ENCODE results near the gene CCDC9.
A peak's percentile ranks its signal among the peaks of the same experiment; 100 is the strongest.
"Not testable (repeated sequence)": the region's sequence is repeated elsewhere in the genome, so short reads cannot be mapped to it uniquely, and the experiment has no call there.

CCDC9 gene

DNA sequence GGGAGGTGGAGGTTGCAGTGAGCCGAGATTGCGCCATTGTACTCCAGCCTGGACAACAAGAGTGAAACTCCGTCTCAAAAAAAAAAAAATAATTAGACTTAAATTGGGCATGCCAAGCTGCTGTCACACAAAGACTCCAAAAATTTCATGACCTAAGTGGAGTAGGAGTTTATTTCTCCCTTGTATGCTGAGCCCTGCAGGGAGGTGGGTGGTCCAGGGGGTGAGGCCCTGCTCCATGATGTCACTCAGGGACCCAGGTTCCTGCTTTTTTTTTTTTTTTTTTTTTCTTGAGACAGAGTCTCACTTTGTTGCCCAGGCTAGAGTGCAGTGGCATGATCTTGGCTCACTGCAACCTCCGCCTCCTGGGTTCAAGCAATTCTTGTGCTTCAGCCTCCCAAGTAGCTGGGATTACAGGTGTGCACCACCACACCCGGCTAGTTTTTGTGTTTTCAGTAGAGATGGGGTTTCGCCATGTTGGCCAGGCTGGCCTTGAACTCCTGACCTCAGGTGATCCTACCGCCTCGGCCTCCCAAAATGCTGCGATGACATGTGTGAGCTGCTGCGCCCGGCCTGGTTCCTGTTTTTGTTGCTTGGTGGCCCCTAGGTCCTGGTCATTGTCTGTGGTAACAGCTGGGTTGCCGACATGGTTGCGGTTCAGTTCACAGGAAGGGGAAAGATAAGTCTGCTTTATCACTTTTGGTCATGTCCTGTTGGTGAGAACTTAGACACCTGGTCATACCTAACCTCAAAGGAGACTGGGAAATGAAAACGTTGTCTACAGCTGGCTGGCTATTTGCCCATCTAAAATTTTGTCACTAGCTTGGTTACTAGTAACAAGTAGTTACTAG is 5.8 kb downstream of the CCDC9 start:
- peak; percentile 85 for DNase-seq

DNA sequence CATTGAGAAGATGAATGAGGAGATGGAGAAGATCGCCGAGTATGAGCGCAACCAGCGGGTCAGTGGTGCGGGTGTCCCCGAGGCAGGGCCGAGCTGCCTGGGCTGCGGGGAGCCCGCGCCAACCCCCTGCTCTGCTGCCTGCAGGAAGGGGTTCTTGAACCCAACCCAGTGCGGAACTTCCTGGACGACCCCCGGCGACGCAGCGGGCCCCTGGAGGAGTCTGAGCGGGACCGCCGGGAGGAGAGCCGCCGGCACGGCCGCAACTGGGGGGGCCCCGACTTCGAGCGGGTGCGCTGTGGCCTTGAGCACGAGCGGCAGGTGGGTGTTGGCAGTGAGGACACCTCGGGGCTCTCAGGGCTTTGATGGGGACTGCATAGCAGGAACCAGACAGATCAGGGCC is 8.3 kb downstream of the CCDC9 start:
- no peak for DNase-seq

DNA sequence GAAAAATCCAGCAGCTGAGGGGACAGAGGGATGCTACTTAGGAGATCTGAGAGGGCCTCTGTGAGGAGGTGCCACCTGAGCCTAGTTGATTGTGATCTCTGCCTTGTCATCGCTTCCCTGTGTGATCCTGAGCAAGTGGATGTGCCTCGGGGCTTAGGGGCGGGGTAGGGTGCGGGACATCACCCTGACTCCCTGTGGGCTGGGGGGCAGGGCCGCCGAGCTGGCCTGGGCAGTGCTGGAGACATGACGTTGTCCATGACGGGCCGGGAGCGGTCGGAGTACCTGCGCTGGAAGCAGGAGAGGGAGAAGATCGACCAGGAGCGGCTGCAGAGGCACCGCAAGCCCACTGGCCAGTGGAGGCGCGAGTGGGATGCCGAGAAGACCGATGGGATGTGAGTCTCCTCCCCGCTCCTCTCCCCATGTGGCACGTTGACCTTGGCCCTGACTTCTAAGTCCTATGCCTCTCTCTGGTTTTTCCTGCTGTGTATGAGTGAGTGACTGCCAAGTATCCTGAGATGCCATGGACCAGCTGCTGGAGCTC is 10.1 kb downstream of the CCDC9 start:
- DNase-seq: no peak

DNA sequence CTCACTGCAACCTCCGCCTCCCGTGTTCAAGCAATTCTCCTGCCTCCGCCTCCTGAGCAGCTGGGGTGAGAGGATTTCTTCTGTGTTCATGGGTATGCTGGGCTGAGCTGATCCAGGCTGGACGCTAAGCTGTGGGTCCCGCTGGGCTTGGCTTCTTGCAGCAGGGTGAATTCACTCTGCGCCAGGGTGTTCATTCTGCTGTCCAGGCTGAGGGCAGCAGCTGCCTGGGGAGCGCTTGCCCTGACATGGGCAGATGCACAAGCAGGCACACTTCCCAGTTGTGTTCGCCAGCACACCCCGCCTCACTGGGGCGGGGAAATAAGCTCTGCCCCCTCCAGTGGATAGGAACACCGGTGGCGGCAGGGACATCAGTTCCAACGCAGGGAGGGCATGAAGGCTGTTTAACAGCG is 11.0 kb downstream of the CCDC9 start:
- DNase-seq: no peak

DNA sequence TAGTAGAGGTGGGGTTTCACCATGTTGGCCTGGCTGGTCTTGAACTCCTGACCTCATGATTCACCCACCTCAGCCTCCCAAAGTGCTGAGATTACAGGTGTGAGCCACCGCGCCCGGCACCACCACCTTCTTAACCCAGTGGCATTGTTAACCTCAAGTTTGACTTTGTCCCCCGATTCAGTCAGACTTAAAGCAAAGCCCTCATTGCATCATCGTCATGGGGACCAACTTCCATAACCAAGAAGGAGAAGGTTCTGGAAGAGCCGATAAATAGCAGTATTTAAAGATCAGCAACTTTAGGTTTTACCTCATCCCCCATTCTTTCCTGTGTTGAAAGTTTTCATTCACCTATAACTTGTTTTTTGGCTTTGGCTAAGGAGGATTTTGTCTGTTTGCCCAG is 11.7 kb downstream of the CCDC9 start:
- no peak for DNase-seq

DNA sequence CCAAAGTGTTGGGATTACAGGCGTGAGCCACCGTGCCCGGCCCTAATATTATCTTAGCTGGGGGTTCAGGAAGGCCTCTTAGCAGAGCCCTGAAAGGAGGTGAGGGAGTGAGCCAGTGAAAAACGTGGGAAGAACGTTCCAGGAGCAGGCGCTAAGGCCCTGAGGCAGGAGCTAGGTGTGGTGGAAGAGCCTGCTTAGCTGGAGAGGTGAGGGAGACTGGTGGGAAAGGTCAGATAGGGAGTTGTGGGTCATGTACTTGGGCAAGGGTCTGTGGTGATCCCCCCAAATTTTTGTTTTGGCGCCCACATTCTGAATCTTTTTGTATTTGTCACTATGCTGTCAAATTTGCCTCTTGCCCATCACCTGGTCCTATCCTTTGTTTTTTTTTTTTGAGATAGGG is 13.3 kb downstream of the CCDC9 start:
- DNase-seq: no peak

DNA sequence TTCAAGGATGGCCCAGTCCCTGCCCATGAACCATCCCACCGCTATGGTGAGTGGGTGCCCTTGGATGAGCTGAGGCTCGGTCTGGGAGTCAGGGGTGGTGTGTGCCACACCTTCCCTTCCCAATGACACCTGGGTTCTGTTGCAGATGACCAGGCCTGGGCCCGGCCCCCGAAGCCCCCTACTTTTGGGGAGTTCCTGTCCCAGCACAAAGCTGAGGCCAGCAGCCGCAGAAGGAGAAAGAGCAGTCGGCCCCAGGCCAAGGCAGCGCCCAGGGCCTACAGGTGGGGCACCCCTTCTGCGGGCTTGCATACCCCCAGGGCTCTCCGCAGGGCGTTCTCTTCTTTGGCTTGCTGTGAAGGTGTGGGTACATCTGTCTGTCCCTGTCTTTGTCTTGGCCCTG is 14.1 kb downstream of the CCDC9 start:
- no peak for DNase-seq

DNA sequence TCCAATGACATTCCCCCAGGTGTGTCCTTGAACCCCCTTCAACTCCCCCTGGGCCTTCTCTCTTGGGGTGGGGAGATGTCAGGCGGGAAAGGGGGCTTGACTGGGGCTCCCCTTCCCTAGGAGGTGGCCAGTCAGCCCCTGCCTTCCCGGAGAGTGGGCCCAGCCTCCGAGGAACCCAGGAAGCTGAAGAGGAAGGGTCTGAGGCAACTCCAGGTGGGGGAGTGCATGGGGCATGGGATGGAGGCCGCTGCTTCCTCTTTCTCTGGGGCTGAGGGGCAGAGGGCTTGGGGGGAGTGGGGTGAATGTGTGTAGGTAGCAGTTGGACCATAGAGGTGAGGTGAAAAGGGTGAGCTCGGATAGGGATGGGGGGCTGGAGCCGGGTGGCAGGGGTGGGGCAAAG is 15.6 kb downstream of the CCDC9 start:
- DNase-seq: no peak

DNA sequence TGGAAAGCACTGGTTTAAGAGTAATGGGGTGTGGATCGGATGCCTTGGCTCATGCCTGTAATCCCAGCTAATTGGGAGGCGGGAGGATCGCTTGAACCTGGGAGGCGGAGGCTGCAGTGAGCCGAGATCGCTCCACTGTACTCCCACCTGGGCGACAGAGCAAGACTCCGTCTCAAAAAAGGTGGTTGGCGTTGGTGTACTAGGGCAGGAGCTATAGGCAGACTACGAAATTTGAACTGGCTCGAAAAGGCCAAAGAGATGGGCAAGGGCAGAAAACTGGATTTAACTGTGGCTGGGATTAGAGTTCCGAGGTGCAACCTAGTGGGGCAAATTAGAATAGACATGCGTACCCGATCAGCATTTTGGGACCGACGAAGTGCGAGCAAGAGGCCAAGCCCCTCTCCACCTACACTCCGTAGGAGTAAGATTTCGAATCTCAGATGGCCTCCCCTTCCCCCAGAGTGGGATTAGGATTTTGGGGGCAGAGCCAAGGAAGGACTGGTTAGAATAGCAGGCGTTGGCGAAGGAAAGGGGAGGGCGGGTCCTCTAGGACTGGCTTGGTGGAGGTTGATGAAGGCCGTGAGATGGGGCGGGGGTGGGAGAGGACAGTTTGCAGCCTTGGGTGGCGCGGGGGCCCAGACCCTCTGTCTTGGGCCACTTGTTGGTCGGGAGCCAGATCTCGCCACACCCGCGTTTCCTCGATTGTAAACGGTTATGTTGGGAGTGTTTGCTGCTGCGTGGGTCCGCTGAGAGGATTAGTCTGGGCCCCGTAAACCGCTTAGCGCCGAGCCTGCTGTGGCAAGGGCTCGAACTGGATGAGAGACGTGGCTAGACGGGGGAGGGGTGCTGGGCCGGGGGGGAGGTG is 16.4 kb downstream of the CCDC9 start:
- peak; percentile 70 for DNase-seq

DNA sequence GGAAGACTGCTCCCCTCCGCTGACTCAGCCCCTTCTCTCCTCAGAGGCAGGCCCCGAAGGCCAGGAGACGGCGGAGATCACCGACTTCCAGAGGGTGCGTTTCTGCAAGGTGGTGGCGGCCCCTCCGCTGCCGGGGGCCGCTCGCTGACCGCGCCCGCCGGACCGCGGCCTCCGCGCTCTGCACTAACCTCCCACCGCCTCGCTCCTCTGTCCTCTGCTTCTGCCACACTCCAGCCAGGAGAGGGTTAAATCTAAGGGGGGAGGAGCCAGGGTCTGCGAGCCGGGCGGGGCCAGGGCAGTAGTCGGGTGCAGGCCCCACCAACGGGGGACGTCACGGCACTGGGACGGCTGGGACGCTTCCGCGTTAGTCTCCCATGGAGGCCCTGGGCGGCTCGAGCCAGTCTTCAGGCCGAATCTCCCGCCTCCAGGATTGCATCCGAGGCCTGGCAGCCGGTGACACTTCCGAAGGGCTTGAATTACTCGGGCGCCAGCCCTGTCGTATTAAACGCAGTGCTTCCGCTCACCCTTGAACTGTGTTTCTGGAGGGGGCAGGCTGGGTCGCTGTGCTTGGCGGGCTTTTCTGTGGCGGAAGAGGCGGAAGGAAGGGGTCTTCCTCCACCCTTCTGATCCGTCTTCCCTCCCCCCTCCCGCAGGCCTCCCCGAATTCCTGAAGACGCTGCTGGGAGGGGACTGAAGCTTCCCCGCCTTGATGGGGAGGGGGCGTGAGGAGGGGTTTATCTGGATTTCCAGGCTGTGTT is 17.2 kb downstream of the CCDC9 start:
- DNase-seq: peak; percentile 97

DNA sequence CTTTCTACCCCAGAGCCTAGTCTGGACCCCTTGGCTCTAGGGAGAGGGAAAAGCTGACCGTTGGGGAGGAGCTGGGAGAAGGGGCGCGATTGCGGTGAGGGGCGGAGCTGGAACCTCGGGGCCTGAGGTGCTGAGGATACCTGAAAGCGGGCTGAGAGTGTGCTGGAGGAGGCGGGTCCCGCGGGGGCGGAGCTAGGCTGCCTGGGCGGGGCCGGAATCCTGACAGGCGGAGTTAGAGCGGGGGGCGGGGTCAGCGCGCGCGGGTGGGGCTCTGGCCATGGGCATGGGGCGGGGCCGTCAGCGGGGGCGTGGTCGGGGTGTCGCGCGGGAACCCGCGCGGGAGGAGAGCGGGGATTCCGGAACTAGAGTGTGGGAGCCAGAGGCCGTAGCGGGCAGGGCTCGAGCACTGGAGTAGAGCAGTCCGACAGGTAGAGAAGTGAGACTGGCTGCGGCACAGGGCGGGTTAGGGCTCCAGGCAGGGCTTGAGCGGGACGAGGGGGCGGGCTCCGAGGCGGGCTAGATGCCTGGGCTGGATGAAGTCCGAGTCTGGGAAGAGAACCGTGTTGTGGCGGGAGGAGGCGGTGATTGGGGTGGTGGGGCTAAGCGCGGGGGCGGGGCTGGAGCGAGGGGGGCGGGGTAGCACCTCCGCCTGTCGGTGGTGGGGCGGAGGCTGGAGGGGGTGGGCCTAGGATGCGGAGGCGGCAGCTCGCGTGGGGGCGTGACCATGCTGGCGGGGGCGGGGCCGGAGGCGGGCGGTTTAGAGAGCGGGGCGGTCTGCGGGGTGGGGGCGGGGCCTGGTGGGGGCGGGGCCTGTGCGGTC is 18.0 kb downstream of the CCDC9 start, which contains the start of gene INAFM1:
TSS of gene INAFM1 (plus strand) at position 815 of the 820 bp plus-strand sequence. CDS start 35 bp downstream, outside the sequence.
- peak; percentile 95 for DNase-seq

DNA sequence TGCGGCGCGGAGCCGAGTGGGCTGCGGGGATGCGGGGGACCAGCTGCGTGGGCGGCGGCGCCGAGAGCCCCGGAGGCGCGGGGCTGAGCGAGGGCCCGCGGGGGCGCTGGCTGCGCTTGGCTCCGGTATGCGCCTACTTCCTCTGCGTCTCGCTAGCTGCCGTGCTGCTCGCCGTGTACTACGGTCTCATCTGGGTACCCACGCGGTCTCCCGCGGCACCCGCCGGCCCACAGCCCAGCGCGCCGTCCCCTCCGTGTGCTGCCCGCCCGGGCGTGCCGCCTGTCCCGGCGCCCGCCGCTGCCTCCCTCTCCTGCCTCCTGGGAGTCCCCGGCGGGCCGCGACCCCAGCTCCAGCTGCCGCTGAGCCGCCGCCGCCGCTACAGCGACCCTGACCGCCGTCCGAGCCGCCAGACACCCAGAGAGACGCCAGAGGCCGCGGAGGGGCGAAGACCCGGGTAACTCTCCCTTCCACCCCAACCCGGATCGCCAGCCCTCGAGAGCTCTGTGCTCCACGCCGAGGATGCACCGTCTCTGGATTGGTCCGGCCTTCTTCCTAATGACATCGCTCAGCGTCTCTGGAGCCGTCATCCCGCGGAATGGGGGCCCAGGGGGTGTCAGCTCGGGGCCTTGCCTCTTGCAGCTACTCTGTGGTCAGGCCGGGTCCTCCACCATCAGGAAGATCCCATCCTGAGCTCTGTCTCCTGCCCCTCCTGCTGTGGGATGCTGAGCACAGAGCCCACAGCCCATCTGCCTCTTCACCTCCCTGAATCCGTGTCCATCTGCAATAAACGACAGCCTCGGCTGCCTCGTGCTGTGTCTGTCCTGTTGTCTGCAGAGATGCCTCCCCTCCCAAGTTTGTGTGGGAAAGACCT is 18.8 kb downstream of the CCDC9 start:
- no peak for DNase-seq

DNA sequence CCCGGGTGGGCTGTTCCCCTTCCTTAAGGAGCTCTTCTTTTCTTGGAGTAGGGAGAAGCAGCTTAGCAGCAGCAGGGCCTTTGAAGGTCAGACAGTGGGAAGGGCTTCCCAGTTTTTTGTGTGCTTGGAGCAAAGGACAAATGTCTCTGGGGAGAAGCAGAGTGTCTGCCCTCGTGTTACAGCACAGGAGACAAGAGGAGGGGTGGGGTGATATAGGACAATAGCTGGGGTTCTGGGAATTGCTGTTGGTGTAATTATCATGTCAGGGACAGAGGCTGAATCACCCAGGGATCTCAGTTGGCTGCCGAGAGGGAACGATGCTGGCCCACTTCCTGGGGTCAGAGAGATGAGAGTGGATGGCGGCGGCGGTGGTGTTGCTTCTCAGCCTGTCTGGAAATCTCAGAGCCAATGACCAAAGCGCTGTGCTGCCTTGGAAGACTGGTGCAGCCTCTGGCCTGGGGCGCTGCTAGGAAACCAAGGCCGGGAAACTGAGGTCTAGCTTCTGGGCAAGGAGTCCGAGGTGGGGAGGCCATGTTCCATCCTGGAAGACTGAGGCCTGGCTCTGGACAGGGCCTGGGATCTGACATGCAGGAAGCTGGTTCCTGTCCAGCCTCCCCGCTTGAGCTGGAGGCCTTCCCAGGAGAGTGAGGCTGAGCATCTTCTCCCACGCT is 19.6 kb downstream of the CCDC9 start:
- no peak for DNase-seq

DNA sequence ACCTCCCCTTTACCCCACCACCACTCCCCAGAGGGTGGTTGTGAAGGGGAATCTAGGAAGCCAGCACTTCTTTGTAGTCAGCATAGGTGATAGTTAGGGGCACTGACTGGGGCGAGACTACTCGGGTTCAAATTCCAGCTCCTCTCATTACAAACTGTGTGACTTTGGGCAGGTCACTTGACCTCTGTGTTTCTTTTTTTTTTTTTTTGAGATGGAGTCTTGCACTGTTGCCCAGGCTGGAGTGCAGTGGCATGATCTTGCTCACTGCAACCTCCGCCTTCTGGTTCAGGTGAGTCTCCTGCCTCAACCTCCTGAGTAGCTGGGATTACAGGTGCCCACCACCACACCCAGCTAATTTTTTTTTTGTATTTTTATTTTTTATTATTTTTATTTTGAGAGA is 20.2 kb downstream of the CCDC9 start:
- not testable (repeated sequence) for DNase-seq

DNA sequence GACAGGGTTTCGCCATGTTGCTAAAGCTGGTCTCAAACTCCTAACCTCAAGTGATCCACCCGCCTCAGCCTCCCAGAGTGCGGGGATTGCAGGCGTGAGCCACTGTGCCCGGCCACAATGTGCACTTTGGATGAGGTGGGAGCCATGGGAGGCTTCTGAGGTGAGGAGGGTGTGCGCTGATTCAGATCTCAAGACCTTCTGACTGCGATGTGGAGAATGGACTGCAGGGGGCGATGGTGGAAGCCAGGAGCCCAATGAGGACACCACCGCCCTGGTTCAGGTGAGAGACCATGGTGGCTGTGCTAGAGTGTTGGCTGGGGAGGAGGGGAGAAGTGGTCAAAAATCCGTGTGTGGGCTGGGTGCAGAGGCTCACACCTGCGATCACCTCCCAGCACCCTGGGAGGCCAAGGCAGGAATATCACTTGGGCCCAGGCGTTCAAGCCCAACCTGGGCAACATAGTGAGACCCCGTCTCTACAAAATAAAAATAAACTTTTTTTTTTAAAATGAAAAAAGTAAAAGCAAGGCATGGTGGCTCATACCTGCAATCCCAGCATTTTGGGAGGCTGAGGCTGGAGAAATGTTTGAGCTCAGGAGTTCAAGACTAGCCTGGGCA is 24.0 kb downstream of the CCDC9 start:
- DNase-seq: peak; percentile 67

DNA sequence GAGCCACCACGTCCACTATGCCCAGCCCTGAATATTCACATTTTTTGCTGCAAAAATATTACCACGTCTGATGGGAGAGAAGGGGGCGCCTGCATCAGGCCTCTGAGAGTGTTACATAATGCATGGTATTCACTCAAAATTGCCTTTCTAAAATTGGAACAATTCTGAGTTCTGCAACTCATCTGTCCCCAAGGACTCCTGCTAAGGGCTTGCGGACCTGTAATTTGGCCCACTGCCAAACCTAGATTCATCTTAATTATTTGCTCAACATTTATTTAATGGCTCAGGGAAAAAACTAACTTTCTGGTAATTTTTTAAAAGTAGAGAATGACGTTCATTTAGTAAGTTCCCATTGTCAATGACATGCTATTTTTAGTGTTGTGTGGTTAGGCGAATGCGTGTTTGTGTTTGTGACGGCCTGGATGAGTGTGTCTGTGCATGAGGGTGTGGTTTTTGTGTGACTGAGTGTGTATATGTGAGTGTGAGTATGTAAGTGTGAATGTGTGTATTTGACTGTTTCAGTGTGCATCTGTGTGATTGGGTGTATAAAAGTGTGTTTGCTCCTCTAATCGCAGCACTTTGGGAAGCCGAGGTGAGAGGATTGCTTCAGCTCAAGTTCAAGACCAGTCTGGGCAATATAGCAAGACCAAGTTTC is 27.2 kb downstream of the CCDC9 start:
- DNase-seq: no peak

DNA sequence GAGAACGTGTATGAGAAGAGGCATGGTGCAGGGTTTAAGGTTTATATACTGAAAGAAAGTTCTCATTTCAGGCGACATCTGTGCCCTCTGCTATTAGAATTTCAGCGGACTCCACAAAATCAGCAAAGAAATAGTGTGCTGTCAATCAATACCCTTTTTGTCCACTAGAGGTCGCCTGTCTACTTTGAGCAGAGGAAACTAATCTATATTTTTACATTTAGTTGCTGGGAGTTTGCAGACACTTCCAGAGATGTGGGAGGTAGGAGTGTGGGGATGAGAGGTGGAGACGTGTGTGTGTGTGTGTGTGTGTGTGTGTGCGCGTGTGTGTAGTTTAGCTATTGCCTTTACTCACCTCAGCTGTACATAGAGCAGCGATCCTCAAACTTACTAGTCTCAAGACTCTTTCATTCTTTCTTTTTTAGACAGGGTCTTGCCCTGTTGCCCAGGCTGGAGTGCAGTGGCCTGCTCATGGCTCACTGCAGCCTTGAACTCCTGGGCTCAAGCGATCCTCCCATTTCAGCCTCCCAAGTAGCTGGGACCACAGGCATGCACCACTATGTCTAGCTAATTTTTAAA is 28.1 kb downstream of the CCDC9 start:
- peak; percentile 83 for DNase-seq

DNA sequence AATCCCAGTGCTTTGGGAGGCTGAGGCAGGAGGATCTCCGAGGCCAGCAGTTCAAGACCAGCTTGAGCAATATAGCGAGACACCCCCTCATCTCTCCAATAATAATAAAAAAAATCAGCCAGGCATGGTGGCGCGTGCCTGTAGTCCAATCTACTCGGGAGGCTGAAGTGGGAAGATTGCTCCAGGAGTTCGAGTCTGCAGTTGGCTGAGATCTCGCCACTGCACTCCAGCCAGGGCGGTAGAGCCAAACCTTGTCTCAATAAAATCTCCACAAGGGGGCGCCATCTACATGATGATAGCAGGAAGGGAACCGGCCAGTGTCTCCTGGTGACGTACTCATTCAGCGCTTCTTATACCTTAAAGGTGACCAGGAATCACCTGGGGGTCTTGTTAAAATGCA is 39.7 kb downstream of the CCDC9 start:
- peak; percentile 98 for DNase-seq

DNA sequence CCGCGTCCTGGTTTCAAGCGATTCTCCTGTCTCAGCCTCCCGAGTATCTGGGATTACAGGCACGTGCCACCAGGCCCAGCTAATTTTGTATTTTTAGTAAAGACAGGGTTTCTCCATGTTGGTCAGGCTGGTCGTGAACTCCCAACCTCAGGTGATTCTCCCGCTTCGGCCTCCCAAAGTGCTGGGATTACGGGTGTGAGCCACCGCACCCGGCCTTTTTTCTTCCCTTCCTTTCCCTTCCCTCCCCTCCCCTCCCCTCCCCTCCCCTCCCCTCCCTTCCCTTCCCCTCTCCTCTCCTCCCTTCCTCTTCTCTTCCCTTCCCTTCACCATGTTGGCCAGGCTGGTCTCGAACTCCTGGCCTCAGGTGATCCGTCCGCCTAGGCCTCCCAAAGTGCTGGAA is 44.5 kb downstream of the CCDC9 start:
- DNase-seq: not testable (repeated sequence)
